Activated CD4-positive, alpha-beta T cell treated with anti-CD3 and anti-CD28 coated beads, Interleukin-2, amount 50 U/mL, for 16 hours (primary cell): ENCODE measurements around the gene EBF4.
A peak's percentile ranks its signal among the peaks of the same experiment; 100 is the strongest.

Experiments
- DNase-seq: peaks from one replicate; pipeline ENCODE4 v3.0.0-alpha.2; 2020

The EBF4 gene, protein sequence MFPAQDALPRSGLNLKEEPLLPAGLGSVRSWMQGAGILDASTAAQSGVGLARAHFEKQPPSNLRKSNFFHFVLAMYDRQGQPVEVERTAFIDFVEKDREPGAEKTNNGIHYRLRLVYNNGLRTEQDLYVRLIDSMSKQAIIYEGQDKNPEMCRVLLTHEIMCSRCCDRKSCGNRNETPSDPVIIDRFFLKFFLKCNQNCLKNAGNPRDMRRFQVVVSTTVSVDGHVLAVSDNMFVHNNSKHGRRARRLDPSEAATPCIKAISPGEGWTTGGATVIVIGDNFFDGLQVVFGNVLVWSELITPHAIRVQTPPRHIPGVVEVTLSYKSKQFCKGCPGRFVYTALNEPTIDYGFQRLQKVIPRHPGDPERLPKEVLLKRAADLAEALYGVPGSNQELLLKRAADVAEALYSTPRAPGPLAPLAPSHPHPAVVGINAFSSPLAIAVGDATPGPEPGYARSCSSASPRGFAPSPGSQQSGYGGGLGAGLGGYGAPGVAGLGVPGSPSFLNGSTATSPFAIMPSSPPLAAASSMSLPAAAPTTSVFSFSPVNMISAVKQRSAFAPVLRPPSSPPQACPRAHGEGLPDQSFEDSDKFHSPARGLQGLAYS

DNA sequence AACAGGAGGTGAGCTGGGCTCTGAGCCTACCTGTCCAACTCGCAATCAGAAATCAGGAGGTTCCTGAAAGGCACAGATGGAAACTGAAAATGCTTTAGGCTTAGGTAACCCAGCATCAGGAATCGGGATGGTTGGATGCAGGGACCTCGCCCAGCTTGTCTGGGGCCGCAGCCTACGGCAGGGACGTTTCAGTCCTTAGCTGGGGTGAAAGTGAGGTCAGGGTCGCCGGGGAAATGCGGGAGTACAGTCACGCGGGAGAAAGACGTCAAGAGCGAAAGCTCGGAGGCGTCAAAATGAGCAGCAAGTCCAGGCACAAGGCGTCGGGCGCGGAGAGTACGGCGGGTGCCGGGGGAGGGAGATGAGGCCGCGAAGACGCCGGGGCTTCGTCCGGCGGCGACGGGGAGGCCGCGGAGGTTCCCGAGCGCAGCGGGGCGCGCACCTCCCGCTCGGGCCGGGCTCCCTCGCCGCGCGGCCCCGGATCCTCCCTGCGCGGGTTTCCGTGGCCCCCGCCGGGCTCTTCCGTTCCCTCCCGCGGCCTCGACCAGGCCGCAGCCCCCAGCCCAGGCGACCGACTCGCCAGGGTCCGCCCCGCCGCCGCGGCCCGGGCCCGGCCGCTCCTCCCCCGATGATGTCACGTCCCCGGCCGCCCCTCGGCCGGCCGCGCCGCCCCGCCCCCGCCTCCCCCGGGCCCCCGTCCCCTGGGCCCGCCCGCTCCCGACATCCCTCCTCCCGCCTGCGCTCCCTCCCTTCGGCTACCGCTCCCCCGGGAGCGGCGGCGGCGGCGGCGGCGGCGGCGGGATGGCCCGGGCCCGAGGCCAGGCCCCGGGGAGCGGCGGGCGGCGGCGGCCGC, at the start of gene EBF4:
Gene EBF4, plus strand, starts transcription at position 745 of the 850 bp plus-strand sequence. CDS start 866 bp downstream, outside the sequence.
- no peak for DNase-seq

DNA sequence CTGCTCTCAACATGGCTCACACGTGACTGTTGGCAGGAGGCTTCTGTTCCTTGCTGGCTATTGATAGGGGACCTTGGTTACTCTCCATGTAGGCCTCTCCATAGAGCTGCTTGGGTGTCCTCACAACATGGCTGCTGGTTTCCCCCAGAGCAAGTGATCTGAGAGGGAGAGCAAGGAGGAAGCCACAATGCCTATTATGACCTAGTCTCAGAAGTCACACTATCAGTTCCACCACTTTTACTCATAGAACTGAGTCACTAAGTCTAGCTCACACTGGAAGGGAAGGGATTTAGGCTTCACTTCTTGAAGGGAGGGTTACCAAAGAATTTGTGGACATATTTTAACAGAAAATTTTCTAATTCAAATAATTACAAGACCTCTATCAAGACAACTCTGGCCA, 48.9 kb upstream of the EBF4 start:
- DNase-seq, result no peak

DNA sequence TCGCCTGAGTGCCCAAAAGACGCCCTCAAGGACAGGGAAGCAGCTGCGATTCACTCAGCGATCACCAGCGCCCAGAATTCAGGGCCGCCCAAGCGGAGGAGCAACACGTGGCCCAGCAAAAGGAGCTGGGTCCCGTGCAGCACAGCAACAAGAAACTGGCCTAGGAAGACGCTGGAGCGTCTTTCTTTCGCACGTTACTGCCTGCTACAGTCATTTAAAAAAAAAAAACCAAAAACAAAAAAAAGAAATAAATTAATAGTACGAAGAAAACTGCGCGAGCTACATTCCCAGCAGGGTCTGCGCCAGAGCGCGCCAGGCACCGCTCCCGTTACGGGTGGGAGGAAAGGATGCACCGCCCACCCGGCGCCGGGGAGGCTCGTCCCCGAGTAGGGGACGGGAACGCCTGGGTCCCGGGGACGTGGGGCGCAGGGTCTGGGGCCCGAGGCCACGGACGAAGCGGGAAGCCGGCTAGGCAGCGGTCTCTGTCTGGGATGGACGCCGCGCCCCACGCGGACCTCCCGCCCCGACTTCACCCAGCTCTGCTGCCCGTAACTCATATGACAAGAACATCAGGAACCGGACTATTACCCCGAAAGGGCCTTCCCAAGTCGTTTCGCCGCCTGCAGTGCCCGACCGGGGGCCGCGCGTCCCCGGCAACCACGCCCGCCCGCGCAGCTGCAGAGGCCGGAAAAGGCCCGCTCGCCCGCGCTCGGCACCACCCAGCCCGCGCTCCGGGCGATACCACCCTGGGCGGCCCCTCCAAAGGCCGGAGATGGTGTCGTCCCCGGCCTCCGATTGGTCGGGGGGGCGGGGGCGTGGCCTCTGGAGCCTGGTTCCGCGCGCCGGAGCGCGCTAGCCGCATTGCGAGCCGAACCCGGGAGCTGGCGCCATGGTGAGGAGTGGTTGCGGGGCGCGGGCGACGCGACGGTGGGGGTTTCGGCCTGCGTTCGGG, 40.5 kb upstream of the EBF4 start, which contains the start of gene NOP56:
Gene NOP56, plus strand, starts transcription at position 861 of the 952 bp plus-strand sequence. Its CDS starts 29 bp downstream, at position 890.
- peak; percentile 96 for DNase-seq

DNA sequence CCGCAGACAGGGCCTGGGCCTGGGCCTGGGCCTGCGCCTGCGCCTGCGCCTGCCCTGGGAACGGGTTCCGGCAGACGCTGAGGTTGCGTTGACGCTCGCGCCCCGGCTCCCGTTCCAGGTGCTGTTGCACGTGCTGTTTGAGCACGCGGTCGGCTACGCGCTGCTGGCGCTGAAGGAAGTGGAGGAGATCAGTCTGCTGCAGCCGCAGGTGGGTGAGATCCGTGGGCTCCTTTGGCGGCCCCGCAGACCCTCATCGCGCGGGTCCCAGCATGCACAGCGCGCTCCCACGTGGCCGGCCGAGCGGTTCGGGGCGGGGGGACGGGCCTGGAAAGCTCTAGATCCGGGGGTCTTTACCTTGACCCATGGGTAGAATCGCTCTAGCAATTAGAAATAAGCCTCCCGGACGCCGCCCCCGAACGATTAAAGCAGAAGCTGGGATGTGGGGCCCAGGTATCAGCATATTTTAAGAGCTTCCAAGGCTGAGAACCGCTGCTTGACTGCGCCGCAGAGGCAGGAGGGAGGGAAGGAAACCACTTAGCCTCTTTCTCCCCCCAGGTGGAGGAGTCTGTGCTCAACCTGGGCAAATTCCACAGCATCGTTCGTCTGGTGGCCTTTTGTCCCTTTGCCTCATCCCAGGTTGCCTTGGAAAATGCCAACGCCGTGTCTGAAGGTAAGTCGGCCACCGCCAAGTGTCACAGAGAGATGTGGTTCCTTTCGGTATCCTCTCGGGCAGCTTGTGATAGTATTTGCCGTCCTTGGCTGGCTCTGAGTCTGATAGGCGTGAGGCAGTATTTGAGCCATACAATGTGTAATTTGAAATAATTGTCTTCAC, 39.6 kb upstream of the EBF4 start:
- DNase-seq, result peak; percentile 51

DNA sequence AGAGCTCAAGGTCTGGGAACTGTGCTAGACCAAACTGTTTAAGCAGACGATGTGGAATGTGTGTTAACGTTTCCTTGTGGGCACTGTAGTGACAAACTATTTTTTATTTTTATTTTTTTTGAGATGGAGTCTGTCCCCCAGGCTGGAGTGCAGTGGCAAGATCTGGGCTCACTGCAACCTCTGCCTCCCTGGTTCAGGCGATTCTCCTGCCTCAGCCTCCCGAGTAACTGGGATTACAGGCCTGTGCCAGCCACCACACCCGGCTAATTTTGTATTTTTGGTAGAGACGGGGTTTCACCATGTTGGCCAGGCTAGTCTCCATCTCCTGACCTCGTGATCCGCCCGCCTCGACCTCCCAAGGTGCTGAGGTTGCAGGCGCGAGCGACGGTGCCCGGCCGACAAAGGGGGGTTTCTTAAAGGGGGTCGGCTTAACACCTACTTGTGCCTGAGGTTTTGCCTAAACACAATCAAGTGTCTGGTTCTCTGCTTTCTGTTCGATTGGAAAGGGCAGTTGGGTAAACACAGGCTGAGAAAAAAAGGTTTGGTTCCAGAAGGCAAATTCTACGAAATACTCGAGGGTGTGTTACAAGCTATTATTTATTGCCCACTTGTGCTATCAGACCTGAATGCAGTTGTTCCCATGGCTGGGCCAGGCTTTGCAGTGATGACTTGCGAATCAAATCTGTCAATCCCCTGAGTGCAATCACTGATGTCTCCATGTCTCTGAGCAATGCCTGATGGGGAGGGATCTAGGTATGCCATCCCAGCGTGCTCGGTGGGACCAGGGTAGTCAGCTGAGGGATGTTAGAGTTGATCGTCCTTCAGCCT, 38.8 kb upstream of the EBF4 start:
- no peak for DNase-seq

DNA sequence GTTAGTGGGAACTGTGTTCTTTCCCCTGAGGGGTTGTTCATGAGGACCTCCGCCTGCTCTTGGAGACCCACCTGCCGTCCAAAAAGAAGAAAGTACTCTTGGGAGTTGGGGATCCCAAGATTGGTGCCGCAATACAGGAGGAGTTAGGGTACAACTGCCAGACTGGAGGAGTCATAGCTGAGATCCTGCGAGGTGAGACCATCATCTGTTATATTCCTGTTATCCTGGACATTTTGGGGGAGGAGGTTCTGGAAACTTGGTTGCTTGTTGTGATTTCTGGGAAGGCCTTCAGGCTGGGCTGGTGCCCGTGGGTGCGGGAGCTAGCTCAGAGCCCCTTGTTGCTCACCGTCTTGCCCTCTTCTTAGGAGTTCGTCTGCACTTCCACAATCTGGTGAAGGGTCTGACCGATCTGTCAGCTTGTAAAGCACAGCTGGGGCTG, 38.2 kb upstream of the EBF4 start:
- no peak for DNase-seq

DNA sequence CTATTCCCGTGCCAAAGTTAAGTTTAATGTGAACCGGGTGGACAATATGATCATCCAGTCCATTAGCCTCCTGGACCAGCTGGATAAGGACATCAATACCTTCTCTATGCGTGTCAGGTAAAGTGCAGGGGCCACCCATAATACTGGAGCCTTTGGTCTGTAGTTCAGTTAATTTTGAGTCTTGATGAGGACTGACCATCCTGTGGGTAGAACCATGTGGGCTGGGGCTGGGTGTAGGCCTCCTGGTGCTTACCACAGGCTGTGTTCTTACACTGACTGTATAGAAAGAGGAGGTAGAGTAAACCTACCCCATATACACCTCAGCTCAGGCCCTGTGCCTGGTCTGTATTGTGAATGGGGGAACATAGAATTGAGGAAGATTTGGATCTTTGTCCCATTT, 37.7 kb upstream of the EBF4 start:
- DNase-seq, result no peak

DNA sequence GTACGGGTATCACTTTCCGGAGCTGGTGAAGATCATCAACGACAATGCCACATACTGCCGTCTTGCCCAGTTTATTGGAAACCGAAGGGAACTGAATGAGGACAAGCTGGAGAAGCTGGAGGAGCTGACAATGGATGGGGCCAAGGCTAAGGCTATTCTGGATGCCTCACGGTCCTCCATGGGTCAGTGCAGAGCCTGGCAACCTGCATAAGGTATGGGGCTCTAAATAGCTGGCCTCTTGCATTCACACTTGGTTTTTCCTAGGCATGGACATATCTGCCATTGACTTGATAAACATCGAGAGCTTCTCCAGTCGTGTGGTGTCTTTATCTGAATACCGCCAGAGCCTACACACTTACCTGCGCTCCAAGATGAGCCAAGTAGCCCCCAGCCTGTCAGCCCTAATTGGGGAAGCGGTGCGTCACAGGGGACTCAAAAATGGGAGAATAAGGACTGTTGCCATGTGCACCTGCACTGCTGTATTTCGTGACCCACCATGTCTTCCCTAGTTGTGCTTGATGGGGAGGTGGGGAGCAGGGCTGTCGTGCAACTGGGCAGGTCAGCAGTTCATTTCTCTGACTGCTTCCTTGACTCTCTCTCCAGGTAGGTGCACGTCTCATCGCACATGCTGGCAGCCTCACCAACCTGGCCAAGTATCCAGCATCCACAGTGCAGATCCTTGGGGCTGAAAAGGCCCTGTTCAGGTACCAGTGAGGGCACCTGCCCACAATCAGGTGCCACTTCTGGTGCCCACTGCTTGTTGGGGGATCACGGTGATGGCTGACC, 37.1 kb upstream of the EBF4 start:
- no peak for DNase-seq

DNA sequence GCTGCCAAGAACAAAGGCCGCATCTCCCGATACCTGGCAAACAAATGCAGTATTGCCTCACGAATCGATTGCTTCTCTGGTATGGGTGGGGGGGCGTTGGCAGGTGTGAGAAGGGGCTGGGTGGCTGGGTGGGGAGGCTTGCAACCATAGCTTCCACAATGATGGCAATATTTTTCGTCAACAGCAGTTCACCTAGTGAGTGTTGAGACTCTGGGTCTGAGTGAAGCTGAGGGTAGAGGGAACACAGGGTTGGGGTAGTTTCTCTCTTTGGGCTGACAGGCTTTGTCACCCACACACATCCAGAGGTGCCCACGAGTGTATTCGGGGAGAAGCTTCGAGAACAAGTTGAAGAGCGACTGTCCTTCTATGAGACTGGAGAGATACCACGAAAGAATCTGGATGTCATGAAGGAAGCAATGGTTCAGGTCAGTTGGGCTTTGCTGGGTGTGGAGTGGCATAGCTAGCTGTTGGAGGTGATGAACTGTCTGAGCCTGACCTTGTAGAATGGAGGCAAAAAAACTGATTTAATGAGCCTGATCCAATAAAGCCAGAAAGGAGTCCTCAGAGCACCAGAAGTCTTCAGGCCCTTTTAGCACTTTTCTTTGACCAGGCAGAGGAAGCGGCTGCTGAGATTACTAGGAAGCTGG, 36.0 kb upstream of the EBF4 start:
- DNase-seq, result no peak

DNA sequence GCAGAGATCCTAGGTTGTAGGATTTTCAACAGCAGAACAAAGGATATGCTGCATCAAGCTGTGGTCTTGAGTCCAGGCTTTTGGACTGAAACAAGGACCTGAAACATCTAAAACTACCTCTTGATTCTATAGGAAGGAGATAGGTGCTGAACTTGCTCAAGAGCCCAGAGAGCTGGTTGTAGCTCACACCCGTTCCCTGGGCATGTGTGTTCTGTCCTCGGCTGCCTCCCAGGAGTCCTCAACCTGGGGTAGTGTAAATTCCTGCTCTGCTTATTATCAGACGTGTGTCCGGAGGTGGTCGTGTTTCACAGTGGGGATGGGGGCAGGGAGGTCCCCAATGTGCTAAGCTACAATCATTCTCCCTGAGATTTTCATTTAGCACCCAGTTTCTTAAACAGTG, 35.3 kb upstream of the EBF4 start:
- no peak for DNase-seq

DNA sequence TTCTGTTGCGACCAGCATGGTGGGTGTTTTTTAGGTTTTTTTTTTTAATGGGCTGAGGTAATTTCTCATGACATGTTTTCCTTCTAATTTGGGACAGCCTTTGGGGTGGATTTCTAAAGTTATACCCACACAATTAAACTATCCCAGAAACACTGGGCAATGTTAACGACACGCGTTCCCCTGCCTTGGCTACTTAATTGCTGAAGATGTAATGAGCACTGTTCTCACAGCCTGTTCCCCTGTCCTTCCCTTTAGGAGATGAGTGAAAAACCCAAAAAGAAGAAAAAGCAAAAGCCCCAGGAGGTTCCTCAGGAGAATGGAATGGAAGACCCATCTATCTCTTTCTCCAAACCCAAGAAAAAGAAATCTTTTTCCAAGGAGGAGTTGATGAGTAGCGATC, 34.9 kb upstream of the EBF4 start:
- no peak for DNase-seq

DNA sequence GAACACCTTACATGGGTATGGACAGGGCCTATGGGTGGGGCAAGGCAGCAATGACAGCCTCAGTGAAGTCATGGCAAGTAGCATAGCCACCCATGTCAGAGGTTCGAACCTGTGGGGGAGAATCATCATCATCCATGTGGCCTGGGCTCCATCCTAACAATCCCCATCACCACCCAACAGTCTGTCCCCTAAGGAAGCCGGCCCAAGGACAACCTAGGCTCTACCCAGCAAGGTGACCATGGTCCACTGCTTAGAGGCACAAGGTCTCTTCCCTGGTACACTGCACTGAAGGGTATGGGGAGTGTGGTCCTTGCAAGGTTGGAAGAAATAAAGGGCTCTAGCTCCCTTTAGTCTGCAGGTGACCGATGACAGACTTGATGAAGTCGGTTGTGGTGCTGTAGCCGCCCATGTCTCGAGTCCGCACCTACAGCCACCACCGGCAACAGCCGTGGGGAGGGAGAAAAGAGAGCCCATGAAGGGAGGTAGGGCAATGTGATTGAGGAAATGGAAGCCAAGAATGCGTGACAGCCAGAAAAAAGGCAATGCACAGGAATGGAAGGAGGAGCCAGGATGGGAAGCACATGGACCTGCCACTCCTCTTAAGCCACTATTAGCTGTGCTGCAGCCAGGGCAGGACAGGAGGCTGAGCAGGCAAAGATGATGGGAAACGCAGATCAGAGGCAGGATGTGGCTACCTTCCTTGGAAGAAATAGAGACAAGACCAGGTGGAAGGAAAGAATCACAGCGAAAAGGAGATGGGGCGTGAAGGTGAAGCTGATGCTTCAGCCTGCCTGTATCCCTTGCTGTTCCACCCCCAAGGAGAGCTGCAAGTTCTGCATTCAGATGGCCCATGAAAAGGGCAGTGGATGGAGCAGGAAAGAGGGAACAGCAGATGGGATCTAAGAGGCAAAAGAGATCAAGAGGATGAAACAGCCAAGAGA, 33.9 kb upstream of the EBF4 start:
- peak; percentile 35 for DNase-seq

DNA sequence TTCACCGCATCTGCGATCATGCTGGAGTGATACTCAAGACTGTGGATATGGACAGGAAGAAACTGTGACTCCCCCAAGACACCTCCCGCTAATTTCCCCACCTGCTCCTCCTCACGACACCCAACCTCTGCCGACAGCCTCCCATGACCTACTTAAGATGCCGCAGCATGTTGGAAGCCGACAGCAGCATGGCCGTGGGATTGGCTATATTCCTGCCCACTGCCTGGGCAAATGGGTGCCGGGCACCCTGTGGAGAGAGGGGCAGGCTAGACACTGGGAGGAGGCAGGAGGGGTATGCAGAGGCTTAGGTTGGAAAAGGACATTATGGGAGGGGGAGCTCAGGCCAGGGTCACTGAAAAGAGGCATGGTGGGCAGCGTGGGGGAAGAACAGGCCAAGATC, 33.0 kb upstream of the EBF4 start:
- DNase-seq, result no peak

DNA sequence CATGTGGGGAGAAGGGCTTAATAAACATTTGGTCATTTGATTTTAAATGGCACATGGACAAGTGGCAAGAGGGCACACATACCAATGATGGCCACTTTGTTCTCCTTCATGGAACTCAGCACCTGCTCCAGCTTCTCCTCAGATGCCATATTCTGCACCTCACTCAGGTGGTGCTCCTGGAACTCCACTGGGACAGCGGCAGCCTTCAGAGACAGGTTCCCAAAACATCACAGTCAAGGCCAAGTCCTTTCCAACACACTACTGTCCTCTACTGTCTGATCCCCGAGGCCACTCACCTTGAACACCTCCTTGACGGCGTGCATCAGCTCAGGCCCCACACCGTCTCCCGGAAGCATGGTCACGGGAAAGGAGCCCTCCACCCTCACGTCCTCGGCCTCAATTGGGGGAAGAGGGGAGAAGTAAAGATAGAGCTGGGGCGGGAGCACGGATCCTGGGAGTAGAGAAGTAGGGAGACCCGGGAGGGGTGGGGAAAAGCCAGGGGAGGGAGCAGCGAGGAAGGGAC, 29.2 kb upstream of the EBF4 start:
- DNase-seq, result no peak

DNA sequence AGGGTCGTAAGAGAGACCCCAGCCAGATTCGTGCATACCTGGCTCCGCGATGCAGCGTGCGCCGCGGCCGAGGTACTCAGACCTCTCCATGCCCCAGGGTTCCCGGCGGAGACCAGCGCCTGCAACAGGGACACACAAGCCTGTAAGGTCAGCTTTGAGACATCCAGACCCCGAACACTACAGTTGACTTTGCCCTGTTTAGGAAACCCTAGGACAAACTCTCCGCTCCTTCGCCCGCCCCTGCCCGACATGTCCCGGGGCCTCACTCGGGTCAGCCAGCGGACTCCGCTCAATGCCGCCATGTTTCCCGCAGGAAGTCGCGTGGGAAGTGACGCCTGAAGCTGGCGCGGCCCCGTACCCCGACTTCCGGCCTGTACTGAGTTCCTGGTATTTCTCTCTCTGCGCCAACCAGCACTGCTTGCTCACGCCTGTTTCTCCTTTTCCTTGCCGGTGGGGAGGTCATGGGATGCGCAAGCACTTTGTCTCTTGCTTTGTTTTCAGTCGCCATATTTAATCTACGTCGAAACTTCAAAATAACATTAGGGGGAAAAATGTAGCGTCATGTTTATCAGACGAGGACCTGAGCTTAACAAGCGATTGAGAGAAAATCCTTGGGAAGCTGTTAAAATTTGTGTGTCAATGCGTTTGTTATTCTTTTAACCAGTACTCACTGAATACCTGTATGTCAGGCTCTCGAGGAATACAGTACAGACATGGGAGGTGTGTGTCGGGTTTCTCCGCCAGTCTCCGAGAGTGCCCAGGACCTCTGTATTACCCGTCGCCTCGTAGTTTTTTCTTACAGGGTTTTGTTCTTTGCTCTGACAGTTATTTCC, 28.5 kb upstream of the EBF4 start, which contains the start of gene IDH3B:
Gene IDH3B, minus strand, starts transcription at position 330 of the 833 bp plus-strand sequence. Its CDS starts 28 bp downstream, at position 302.
- peak; percentile 94 for DNase-seq

DNA sequence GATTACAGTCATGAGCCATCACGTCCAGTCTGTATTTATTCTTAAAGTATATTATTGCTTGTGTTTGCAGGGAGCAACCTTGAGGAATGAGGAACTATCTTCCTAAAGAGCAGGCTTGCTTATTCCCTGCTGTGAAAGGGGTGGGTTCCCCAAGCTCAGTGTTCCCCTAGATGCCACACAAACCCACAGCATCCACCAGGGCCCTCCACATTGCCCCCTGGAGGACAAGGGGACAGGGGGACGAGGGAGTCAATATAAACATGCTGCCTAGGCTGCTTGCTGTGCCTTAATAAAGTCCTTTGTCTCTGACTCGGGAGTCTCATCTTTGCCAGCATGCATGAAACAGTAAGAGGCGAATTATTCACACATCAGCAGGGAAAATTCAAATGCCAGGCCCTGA, 20.6 kb upstream of the EBF4 start:
- DNase-seq, result no peak
